HK-2 (cell line): ENCODE results near the gene DEDD.

Experiments used
- DNase-seq: peaks from one replicate; pipeline ENCODE4 v3.0.0-alpha.2; 2018; ENCODE audit not compliant: unreplicated experiment

The DEDD gene

GRCh38 chr1:161132410-161133219 is at the start of gene DEDD:
TSS of gene DEDD (minus strand) at chr1:161132667. CDS start at chr1:161124462, 8,205 bp downstream.
- peak; percentile 92 for DNase-seq

- no peak for DNase-seq
These were observed 49.7 kb upstream of the DEDD start for GRCh38 chr1:161182214-161182613.

- DNase-seq: no peak
These were observed 48.2 kb upstream of the DEDD start for GRCh38 chr1:161180639-161181038.

GRCh38 chr1:161179698-161180097 is 47.2 kb upstream of the DEDD start:
- no peak for DNase-seq

GRCh38 chr1:161177936-161178244 is 45.4 kb upstream of the DEDD start:
- no peak for DNase-seq

- DNase-seq: peak; percentile 91
These were observed 44.9 kb upstream of the DEDD start, which contains the start of gene B4GALT3 for GRCh38 chr1:161177112-161177935. TSS of gene B4GALT3 (minus strand) at chr1:161177507. CDS start at chr1:161176060, 1,447 bp downstream.

- no peak for DNase-seq
These were observed 44.1 kb upstream of the DEDD start for GRCh38 chr1:161176468-161177111.

GRCh38 chr1:161175771-161176453 is 43.4 kb upstream of the DEDD start:
- no peak for DNase-seq

- DNase-seq: no peak
These were observed 42.4 kb upstream of the DEDD start for GRCh38 chr1:161174911-161175310.

GRCh38 chr1:161173711-161174110 is 41.2 kb upstream of the DEDD start:
- DNase-seq: no peak

- DNase-seq: no peak
These were observed 40.4 kb upstream of the DEDD start for GRCh38 chr1:161172776-161173376.

- no peak for DNase-seq
These were observed 39.9 kb upstream of the DEDD start for GRCh38 chr1:161172349-161172748.

- no peak for DNase-seq
These were observed 39.2 kb upstream of the DEDD start for GRCh38 chr1:161171696-161172095.

- DNase-seq: no peak
These were observed 38.7 kb upstream of the DEDD start for GRCh38 chr1:161171191-161171590.

- no peak for DNase-seq
These were observed 36.4 kb upstream of the DEDD start for GRCh38 chr1:161168906-161169305.

GRCh38 chr1:161166669-161167548 is 34.4 kb upstream of the DEDD start:
- DNase-seq: peak; percentile 42

- DNase-seq: peak; percentile 98
These were observed 33.5 kb upstream of the DEDD start, which contains the start of gene PPOX for GRCh38 chr1:161165742-161166668. TSS of gene PPOX (plus strand) at chr1:161166426. CDS start at chr1:161166848, 422 bp downstream.

- no peak for DNase-seq
These were observed 32.6 kb upstream of the DEDD start for GRCh38 chr1:161164901-161165610.

- no peak for DNase-seq
These were observed 31.3 kb upstream of the DEDD start for GRCh38 chr1:161163793-161164192.
